ENCODE measurements around the gene DYNLT1.

Gene DYNLT1

DNA sequence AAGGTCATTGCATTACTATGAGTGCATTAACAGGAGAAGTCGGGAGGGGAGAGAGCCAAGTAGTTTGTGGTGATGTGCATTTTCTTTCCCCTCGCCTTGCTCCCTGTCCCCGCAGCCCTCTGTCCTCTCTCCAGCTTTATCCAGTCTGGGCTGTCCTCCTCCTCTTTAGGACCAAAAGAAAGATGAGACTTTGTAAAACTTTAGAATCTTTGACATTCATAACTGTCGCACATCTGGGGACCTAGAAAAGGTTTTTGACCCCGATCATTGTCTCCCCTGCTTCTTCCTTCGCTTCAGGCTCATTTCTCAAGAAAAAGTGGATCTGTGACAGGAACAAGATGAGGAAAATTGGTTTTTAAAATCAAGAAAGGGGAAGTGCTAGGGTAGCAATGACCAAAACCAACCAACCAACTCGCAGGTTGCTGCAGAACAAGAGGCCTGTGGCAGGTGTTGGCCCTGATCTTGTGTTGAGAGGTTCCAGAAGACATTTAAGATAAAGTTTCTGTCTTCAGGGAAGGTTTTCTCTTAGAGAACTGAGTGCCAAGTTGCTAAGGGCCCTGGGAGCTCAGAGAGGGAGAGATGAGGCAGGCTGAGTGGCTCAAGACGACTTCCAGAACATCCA lies 22.9 kb upstream of the DYNLT1 start:
- H4K20me1 ChIP-seq (ENCODE audit: insufficient read depth, low read length, poor library complexity, severe bottlenecking), result no peaks in the 10 kb centered on the region
- H2AFZ ChIP-seq (ENCODE audit: low read length), result no peak overlapping the region
- no peaks in the 10 kb centered on the region for H3K9me3 ChIP-seq (ENCODE audit: insufficient read depth, low read depth, low read length)
- H3K9ac ChIP-seq (ENCODE audit: low read depth, low read length, poor library complexity, severe bottlenecking), result no peak overlapping the region
- H3K36me3 ChIP-seq (ENCODE audit: insufficient read depth, low read length), result no peaks in the 10 kb centered on the region
- no peaks in the 10 kb centered on the region for H3K4me1 ChIP-seq (ENCODE audit: insufficient read depth, low read length, poor library complexity, severe bottlenecking)
- TF ChIP-seq EZH2phosphoT487 (IDR thresholded peaks at IDR 0.05; ENCODE audit: borderline replicate concordance), result no peak
- TF ChIP-seq, protein P1, sequence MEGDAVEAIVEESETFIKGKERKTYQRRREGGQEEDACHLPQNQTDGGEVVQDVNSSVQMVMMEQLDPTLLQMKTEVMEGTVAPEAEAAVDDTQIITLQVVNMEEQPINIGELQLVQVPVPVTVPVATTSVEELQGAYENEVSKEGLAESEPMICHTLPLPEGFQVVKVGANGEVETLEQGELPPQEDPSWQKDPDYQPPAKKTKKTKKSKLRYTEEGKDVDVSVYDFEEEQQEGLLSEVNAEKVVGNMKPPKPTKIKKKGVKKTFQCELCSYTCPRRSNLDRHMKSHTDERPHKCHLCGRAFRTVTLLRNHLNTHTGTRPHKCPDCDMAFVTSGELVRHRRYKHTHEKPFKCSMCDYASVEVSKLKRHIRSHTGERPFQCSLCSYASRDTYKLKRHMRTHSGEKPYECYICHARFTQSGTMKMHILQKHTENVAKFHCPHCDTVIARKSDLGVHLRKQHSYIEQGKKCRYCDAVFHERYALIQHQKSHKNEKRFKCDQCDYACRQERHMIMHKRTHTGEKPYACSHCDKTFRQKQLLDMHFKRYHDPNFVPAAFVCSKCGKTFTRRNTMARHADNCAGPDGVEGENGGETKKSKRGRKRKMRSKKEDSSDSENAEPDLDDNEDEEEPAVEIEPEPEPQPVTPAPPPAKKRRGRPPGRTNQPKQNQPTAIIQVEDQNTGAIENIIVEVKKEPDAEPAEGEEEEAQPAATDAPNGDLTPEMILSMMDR (conservative IDR thresholded peaks at IDR 0.05; ENCODE audit: low read length), result no peak
- H3K4me3 ChIP-seq (ENCODE audit: low read length, poor library complexity, severe bottlenecking), result no peak overlapping the region
- no peak overlapping the region for H3K4me2 ChIP-seq (ENCODE audit: low read depth, low read length, poor library complexity, severe bottlenecking)
- no peaks in the 10 kb centered on the region for H3K9me2 ChIP-seq (replicated peaks; ENCODE audit: low read depth, low read length)
- peaks cover 63% of the 10 kb centered on the region for H3K27me3 ChIP-seq (ENCODE audit: insufficient read depth, low read length, poor library complexity, severe bottlenecking)
- H3K79me2 ChIP-seq (ENCODE audit: insufficient read depth, low read length), result no peaks in the 10 kb centered on the region
- no peaks in the 10 kb centered on the region for H3F3A ChIP-seq (ENCODE audit: low read depth)

DNA sequence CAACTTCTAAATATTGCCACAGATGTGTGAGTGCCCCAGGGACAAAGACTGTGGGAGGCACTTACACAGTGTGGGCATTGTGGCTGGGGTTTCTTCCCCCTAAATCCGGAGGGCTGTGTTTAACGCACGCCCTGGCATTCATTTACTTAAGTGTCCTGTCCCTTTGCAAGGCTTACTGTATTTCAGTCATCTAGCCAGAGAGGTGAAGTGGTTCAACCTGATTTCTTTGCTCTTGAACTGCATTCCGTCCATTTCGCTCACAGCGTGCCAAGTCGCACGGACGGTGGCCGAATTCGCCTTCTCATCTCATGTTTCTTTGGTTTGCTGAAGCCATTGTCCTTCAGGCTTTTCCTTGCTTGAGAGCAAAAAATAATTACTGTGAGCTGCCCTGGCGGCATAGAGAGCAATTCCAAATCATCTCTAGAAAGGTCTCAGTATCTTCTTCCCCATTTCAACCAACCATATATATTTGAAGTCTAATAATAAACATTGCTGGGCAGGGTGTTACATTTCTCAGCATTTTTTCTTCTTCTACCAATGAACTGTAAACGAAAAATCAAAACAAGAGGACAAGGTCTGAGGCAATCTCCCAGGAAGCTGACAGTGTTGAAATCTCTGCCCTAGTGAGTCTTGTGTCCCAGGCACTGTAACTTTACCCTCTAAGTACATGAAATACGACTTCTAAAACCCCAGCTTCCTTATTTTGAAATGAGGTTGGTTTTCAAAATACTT lies 22.3 kb upstream of the DYNLT1 start:
- Histone ChIP-seq H3K4me1 (ENCODE audit: insufficient read depth, low read length, poor library complexity, severe bottlenecking) (no peaks in the 10 kb centered on the region), H4K20me1 (ENCODE audit: insufficient read depth, low read length, poor library complexity, severe bottlenecking) (no peaks in the 10 kb centered on the region), H3K9me2 (replicated peaks; ENCODE audit: low read depth, low read length) (no peaks in the 10 kb centered on the region), H3K4me3 (ENCODE audit: low read length, poor library complexity, severe bottlenecking) (no peak overlapping the region), H3K79me2 (ENCODE audit: insufficient read depth, low read length) (no peaks in the 10 kb centered on the region), H3K4me2 (ENCODE audit: low read depth, low read length, poor library complexity, severe bottlenecking) (no peak overlapping the region), H3F3A (ENCODE audit: low read depth) (no peaks in the 10 kb centered on the region), H3K27me3 (ENCODE audit: insufficient read depth, low read length, poor library complexity, severe bottlenecking) (peaks cover 69% of the 10 kb centered on the region), H3K9ac (ENCODE audit: low read depth, low read length, poor library complexity, severe bottlenecking) (no peak overlapping the region), H2AFZ (ENCODE audit: low read length) (no peak overlapping the region), H3K36me3 (ENCODE audit: insufficient read depth, low read length) (no peaks in the 10 kb centered on the region), H3K9me3 (ENCODE audit: insufficient read depth, low read depth, low read length) (no peaks in the 10 kb centered on the region)
- TF ChIP-seq, protein P1 (conservative IDR thresholded peaks at IDR 0.05; ENCODE audit: low read length), result no peak
- TF ChIP-seq EZH2phosphoT487 (IDR thresholded peaks at IDR 0.05; ENCODE audit: borderline replicate concordance), result no peak

DNA sequence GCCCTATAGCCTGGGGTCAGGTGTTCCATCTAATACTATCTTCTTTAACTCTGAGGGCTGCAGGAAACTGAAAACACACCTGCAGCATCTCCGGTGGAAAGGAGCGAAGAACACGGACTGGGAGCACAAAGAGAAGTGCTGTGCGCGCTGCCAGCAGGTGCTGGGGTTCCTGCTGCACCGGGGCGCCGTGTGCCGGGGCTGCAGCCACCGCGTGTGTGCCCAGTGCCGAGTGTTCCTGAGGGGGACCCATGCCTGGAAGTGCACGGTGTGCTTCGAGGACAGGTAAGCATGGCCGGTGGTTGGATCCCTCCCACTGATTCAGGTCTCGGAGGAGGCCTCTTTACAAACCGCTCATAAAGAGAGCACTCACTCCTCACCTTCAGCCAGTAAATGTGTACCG lies 20.8 kb upstream of the DYNLT1 start:
- Histone ChIP-seq H3K9me2 (replicated peaks; ENCODE audit: low read depth, low read length) (no peaks in the 10 kb centered on the region), H3K4me1 (ENCODE audit: insufficient read depth, low read length, poor library complexity, severe bottlenecking) (no peaks in the 10 kb centered on the region), H3F3A (ENCODE audit: low read depth) (no peaks in the 10 kb centered on the region), H3K36me3 (ENCODE audit: insufficient read depth, low read length) (no peaks in the 10 kb centered on the region), H3K9me3 (ENCODE audit: insufficient read depth, low read depth, low read length) (no peaks in the 10 kb centered on the region), H3K9ac (ENCODE audit: low read depth, low read length, poor library complexity, severe bottlenecking) (no peak overlapping the region), H3K27me3 (ENCODE audit: insufficient read depth, low read length, poor library complexity, severe bottlenecking) (peaks cover 81% of the 10 kb centered on the region), H3K79me2 (ENCODE audit: insufficient read depth, low read length) (no peaks in the 10 kb centered on the region), H3K4me2 (ENCODE audit: low read depth, low read length, poor library complexity, severe bottlenecking) (no peak overlapping the region), H2AFZ (ENCODE audit: low read length) (no peak overlapping the region), H3K4me3 (ENCODE audit: low read length, poor library complexity, severe bottlenecking) (no peak overlapping the region), H4K20me1 (ENCODE audit: insufficient read depth, low read length, poor library complexity, severe bottlenecking) (no peaks in the 10 kb centered on the region)
- TF ChIP-seq EZH2phosphoT487 (IDR thresholded peaks at IDR 0.05; ENCODE audit: borderline replicate concordance), result no peak
- TF ChIP-seq, protein P1 (conservative IDR thresholded peaks at IDR 0.05; ENCODE audit: low read length), result no peak

All from Loucy (cell line).